Measurements from ENCODE around the gene EFNA2. TPM values are rescaled to one million over a fixed set of nuclear protein-coding genes. Genes with fewer than 3 reads are reported as not detected.

Gene EFNA2
- total RNA-seq, 1 experiment from 2014 or later = 11.4 TPM

DNA sequence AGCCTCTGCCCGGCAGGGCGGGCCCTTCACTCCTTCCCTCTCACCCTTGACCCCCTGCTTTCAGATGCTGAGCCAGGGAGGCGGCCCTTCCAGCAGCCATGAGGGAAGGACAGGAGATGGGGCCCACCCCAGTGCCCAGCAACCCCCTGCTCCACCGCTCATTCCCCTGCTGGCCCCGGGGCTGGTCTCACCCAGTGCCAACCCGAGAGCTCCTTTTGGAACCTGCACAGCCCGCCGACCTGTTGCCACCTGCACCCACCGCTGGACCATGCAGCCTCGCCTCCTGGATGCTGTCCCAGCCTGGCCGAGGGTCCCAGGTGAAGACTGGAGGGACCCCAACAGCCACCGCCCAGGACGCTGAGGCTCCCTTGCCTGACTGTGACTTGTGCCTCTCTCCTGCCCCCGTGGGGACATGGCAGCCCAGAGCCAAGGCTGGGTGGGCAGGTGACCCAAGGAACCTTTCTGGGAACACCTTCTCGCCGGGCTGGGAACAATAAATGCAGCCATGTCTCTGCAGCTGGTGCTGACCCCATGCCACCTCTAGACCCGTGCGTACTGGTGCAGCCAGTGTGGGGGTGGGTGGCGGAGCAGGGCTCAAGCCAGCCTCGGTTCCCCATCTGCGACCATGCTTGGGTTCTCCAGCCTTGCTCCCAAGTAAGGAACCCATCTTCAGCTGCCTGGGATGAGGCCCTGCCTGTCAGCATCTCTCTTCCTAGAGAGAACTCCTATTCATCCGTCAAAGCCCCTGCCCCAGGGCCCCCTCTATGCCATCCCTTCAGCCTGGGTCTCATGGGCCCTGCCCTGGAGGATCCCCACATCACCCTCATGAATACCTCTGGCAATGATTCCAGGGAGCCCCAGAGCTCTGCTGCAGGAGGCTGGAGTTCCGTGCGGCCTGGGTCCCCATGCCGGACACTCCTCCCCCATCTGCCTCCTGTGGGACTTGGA is 6.7 kb upstream of the EFNA2 start:
- TF ChIP-seq ZNF423 (CRISPR knock-in tag; IDR thresholded peaks at IDR 0.05) = no peak
- TF ChIP-seq, protein P1, sequence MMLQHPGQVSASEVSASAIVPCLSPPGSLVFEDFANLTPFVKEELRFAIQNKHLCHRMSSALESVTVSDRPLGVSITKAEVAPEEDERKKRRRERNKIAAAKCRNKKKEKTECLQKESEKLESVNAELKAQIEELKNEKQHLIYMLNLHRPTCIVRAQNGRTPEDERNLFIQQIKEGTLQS (CRISPR knock-in tag; conservative IDR thresholded peaks at IDR 0.05) = 0 out of 2 replicates have a peak, but pooled peaks have one; percentile 42
- Mint-ChIP-seq H3K4me3 (no peak overlapping the region), H3K4me1 (peaks cover 11% of the 10 kb centered on the region), H3K27ac (no peak overlapping the region), H3K9me3 (no peaks in the 10 kb centered on the region), H3K27me3 (ENCODE audit: low read depth) (peaks cover 1% of the 10 kb centered on the region; the same call in 1 of the 2 replicates), H3K36me3 (peaks cover 7% of the 10 kb centered on the region)
- DNase-seq (ENCODE audit: low spot score) (no peak), ATAC-seq (no peak)
- POLR2A ChIA-PET = interaction anchor here (1.0 to 1.4 kb wide), 3 partner anchors 10 to 165 kb away, joined by 4 to 8 read pairs (median 5); partner anchors contain the start of gene CIRBP
- CTCF ChIA-PET = interaction anchor here (0.5 to 2.1 kb wide), 27 partner anchors 10 to 212 kb away, joined by 3 to 21 read pairs (median 4); partner anchors contain the start of genes ATP5F1D, CIRBP and REEP6

DNA sequence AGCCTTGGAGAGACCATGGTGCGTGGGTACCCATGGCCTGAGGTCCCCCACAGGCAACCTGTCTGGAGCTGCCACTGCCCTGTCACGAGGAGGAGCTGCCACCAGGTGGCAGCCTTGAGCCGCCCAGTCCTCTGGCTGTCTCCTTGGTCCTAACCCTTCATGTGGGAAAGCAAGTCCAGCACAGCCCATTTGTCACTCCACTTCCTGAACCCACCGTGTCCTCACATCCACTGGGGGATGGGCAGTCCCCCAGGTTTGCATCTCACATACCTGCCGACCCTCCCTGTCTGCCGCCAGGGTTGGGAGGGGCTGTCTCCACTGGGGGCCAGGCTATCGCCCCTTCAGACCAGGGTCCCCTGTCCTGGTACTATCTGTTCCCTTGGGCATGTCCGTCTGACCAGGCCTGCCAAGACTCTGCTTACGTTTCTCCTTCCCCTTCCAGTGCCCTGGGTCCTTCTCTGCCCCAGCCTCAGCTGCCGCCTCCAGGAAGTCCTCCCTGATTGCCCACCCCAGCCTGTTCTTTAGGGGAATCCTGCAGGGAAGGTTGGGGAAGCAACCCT is 5.8 kb upstream of the EFNA2 start:
- Mint-ChIP-seq H3K4me3 (no peak overlapping the region), H3K36me3 (0 out of 2 replicates have a peak, but pooled peaks cover 3% of the 10 kb centered on the region)
- TF ChIP-seq, protein P2, sequence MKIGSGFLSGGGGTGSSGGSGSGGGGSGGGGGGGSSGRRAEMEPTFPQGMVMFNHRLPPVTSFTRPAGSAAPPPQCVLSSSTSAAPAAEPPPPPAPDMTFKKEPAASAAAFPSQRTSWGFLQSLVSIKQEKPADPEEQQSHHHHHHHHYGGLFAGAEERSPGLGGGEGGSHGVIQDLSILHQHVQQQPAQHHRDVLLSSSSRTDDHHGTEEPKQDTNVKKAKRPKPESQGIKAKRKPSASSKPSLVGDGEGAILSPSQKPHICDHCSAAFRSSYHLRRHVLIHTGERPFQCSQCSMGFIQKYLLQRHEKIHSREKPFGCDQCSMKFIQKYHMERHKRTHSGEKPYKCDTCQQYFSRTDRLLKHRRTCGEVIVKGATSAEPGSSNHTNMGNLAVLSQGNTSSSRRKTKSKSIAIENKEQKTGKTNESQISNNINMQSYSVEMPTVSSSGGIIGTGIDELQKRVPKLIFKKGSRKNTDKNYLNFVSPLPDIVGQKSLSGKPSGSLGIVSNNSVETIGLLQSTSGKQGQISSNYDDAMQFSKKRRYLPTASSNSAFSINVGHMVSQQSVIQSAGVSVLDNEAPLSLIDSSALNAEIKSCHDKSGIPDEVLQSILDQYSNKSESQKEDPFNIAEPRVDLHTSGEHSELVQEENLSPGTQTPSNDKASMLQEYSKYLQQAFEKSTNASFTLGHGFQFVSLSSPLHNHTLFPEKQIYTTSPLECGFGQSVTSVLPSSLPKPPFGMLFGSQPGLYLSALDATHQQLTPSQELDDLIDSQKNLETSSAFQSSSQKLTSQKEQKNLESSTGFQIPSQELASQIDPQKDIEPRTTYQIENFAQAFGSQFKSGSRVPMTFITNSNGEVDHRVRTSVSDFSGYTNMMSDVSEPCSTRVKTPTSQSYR (CRISPR knock-in tag; IDR thresholded peaks at IDR 0.05) = no peak
- TF ChIP-seq IRF2 (CRISPR knock-in tag; IDR thresholded peaks at IDR 0.05; ENCODE audit: borderline replicate concordance, low read depth) = no peak
- no peak for TF ChIP-seq CREM (CRISPR knock-in tag; IDR thresholded peaks at IDR 0.05)
- TF ChIP-seq, protein P3, sequence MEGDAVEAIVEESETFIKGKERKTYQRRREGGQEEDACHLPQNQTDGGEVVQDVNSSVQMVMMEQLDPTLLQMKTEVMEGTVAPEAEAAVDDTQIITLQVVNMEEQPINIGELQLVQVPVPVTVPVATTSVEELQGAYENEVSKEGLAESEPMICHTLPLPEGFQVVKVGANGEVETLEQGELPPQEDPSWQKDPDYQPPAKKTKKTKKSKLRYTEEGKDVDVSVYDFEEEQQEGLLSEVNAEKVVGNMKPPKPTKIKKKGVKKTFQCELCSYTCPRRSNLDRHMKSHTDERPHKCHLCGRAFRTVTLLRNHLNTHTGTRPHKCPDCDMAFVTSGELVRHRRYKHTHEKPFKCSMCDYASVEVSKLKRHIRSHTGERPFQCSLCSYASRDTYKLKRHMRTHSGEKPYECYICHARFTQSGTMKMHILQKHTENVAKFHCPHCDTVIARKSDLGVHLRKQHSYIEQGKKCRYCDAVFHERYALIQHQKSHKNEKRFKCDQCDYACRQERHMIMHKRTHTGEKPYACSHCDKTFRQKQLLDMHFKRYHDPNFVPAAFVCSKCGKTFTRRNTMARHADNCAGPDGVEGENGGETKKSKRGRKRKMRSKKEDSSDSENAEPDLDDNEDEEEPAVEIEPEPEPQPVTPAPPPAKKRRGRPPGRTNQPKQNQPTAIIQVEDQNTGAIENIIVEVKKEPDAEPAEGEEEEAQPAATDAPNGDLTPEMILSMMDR (IDR thresholded peaks at IDR 0.05) = peak; percentile 92
- no peak for TF ChIP-seq FOXJ3 (CRISPR knock-in tag; IDR thresholded peaks at IDR 0.05; ENCODE audit: borderline replicate concordance)
- no peak for TF ChIP-seq ZNF138 (CRISPR knock-in tag; conservative IDR thresholded peaks at IDR 0.05)

DNA sequence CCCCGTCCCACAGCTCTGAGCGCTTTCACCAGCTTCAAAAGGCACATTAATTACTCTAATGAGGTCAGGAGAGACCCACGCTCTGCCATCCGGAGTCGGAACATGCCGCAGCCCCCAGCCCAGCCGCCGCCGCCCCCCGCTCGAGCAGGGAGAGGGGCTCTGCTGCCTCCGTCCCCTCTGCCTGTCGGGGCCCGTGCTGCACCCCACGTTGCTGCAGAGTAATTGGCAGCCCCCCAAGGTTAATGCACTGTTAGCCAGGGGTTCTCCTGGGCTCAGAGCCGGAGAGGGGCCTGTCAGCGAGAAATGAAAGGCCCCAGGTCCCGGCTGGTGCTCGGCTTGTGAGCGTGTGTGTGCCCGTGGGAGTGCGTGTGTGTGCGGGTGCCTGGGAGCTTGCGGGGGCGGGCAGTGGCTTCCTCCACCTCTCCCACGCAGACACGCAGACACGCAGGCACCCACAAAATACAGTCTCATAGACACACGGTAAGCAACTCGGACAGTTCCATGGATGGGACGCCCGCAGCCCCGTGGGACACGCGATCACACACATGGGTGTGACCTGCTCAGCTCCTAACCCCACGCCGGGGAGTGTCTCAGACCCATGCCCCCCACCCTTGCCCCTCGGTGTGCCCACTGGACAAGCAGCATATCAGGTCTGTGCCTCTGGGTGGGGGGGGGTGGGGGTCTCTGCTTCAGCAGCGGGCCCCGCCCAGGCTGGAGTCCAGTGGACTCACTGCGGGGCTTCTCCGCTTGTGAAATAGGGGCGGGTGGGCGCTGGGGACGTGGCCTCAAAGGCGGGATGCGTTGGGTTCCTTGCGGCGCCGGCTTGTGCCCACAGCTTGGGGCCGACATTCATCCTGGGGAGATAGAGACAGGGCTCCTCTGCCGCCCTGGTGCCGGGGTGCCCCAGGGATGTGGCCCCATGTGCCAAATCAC is 4.8 kb upstream of the EFNA2 start:
- DNase-seq (ENCODE audit: low spot score) = no peak
- Mint-ChIP-seq H3K9me3 (no peaks in the 10 kb centered on the region), H3K36me3 (0 out of 2 replicates have a peak, but pooled peaks cover 3% of the 10 kb centered on the region), H3K4me3 (no peak overlapping the region), H3K4me1 (peaks cover 16% of the 10 kb centered on the region), H3K27me3 (ENCODE audit: low read depth) (peaks cover 15% of the 10 kb centered on the region), H3K27ac (peak overlapping the region; percentile 57; the same call in 1 of the 2 replicates)
- ATAC-seq = no peak
- ChIA-PET CTCF (interaction anchor here (0.8 to 2.1 kb wide), 8 partner anchors 17 to 174 kb away, joined by 3 to 21 read pairs (median 6); partner anchors contain the start of gene ATP5F1D), POLR2A (no interaction called here)
- TF ChIP-seq GTF2I (CRISPR knock-in tag; conservative IDR thresholded peaks at IDR 0.05) (no peak), CREB1 (CRISPR knock-in tag; IDR thresholded peaks at IDR 0.05) (no peak), ESRRA (CRISPR knock-in tag; IDR thresholded peaks at IDR 0.05; ENCODE audit: borderline replicate concordance) (no peak), RORB (CRISPR knock-in tag; IDR thresholded peaks at IDR 0.05) (no peak), ATF1 (CRISPR knock-in tag; IDR thresholded peaks at IDR 0.05) (no peak), NFATC4 (CRISPR knock-in tag; IDR thresholded peaks at IDR 0.05) (no peak), TEAD4 (CRISPR knock-in tag; IDR thresholded peaks at IDR 0.05) (no peak)
- TF ChIP-seq, protein P4, sequence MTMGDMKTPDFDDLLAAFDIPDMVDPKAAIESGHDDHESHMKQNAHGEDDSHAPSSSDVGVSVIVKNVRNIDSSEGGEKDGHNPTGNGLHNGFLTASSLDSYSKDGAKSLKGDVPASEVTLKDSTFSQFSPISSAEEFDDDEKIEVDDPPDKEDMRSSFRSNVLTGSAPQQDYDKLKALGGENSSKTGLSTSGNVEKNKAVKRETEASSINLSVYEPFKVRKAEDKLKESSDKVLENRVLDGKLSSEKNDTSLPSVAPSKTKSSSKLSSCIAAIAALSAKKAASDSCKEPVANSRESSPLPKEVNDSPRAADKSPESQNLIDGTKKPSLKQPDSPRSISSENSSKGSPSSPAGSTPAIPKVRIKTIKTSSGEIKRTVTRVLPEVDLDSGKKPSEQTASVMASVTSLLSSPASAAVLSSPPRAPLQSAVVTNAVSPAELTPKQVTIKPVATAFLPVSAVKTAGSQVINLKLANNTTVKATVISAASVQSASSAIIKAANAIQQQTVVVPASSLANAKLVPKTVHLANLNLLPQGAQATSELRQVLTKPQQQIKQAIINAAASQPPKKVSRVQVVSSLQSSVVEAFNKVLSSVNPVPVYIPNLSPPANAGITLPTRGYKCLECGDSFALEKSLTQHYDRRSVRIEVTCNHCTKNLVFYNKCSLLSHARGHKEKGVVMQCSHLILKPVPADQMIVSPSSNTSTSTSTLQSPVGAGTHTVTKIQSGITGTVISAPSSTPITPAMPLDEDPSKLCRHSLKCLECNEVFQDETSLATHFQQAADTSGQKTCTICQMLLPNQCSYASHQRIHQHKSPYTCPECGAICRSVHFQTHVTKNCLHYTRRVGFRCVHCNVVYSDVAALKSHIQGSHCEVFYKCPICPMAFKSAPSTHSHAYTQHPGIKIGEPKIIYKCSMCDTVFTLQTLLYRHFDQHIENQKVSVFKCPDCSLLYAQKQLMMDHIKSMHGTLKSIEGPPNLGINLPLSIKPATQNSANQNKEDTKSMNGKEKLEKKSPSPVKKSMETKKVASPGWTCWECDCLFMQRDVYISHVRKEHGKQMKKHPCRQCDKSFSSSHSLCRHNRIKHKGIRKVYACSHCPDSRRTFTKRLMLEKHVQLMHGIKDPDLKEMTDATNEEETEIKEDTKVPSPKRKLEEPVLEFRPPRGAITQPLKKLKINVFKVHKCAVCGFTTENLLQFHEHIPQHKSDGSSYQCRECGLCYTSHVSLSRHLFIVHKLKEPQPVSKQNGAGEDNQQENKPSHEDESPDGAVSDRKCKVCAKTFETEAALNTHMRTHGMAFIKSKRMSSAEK (CRISPR knock-in tag; IDR thresholded peaks at IDR 0.05; ENCODE audit: borderline replicate concordance) = no peak

More for the DNA sequence above, 5.8 kb upstream of the EFNA2 start:
- CTCF ChIA-PET = interaction anchor here (0.6 to 2.1 kb wide), 26 partner anchors 11 to 211 kb away, joined by 3 to 21 read pairs (median 4); partner anchors contain the start of genes ATP5F1D, CIRBP and REEP6
- Mint-ChIP-seq H3K9me3 (no peaks in the 10 kb centered on the region), H3K27me3 (ENCODE audit: low read depth) (peaks cover 10% of the 10 kb centered on the region), H3K27ac (peak overlapping the region; percentile 70; the same call in 1 of the 2 replicates), H3K4me1 (peaks cover 14% of the 10 kb centered on the region)
- POLR2A ChIA-PET = interaction anchor here (0.5 to 1.3 kb wide), 4 partner anchors 11 to 722 kb away, joined by 3 to 8 read pairs (median 4); partner anchors contain the start of gene CIRBP
- DNase-seq (ENCODE audit: low spot score) = peak; percentile 90
- peak; percentile 33 for ATAC-seq

Data from WTC11 (cell line).